ENCODE results near the gene ILKAP. TPM values are rescaled to one million over a fixed set of nuclear protein-coding genes. Genes with fewer than 3 reads are reported as not detected.

The ILKAP gene
- total RNA-seq, 1 experiment from 2014 or later = 41.5 TPM

- Histone ChIP-seq H3K27me3 (ENCODE audit: insufficient read depth, low read length) (peaks cover 13% of the 10 kb centered on the region; the same call in 1 of the 2 replicates), H2AFZ (ENCODE audit: low read length) (no peak overlapping the region), H4K20me1 (ENCODE audit: control insufficient read depth, insufficient read depth, insufficient read length) (no peaks in the 10 kb centered on the region), H2BK120ac (ENCODE audit: low read depth, low read length, poor library complexity, severe bottlenecking) (no peak overlapping the region), H3T11ph (ENCODE audit: low read length) (no peak overlapping the region), H3K79me1 (ENCODE audit: insufficient read depth, low read depth, low read length, poor library complexity, severe bottlenecking) (no peaks in the 10 kb centered on the region), H4K8ac (replicated peaks; ENCODE audit: insufficient read length, low read depth, low read length) (no peak overlapping the region), H3K23me2 (ENCODE audit: insufficient read length, low read depth, low read length, poor library complexity, severe bottlenecking) (peaks cover 10% of the 10 kb centered on the region), H3K56ac (ENCODE audit: insufficient read length, low read depth, low read length) (no peak overlapping the region), H3K4me1 (ENCODE audit: insufficient read depth, low read length) (no peaks in the 10 kb centered on the region), H4K91ac (ENCODE audit: insufficient read length, low read depth, low read length) (no peak overlapping the region), H2BK12ac (ENCODE audit: insufficient read length, low read depth, low read length) (no peak overlapping the region), H3K9me3 (ENCODE audit: control insufficient read depth, low read depth, low read length) (no peaks in the 10 kb centered on the region), H3K27ac (ENCODE audit: insufficient read length, low read depth, low read length) (no peak overlapping the region), H3K18ac (ENCODE audit: insufficient read length, low read depth, low read length) (no peak overlapping the region), H3K4ac (ENCODE audit: low read depth, low read length) (no peak overlapping the region), H3K79me2 (ENCODE audit: insufficient read depth, low read length) (no peaks in the 10 kb centered on the region), H2BK5ac (ENCODE audit: insufficient read length, low read length) (no peak overlapping the region), H2BK20ac (ENCODE audit: low read depth, low read length, poor library complexity, severe bottlenecking) (no peak overlapping the region), H2BK15ac (ENCODE audit: low read depth, low read length) (no peak overlapping the region), H3K14ac (ENCODE audit: insufficient read depth, low read length) (no peak overlapping the region), H3K9ac (ENCODE audit: extremely low read depth, insufficient read length, low read length) (no peak overlapping the region), H3K4me2 (ENCODE audit: insufficient read depth, insufficient read length, low read length) (peak overlapping the region; percentile 28), H3K23ac (ENCODE audit: insufficient read length, low read depth, low read length) (no peak overlapping the region), H2AK5ac (ENCODE audit: insufficient read length, low read length) (no peak overlapping the region), H4K5ac (ENCODE audit: insufficient read length, low read depth, low read length) (no peak overlapping the region)
- H3K27me3 Mint-ChIP-seq (ENCODE audit: low read depth) = peaks cover 46% of the 10 kb centered on the region
- no peak overlapping the region for H3K27ac Mint-ChIP-seq
- no peaks in the 10 kb centered on the region for H3K9me3 Mint-ChIP-seq
- no CpG with 5 or more reads among the region's 52 CpGs for WGBS (ENCODE audit: extremely low coverage, insufficient read length, low lambda C conversion rate)
- H3K4me3 Mint-ChIP-seq = peak overlapping the region; percentile 60 to 79
- H3K36me3 Mint-ChIP-seq (ENCODE audit: insufficient read depth in 1 of 3, low read depth in 3 of 3) = no peaks in the 10 kb centered on the region; a peak in 2 of 7 replicates
- DNase-seq = no peak
- H3K4me1 Mint-ChIP-seq = peaks cover 13 to 18% of the 10 kb centered on the region in 2 experiments
- no peak for TF ChIP-seq CTCF (conservative IDR thresholded peaks at IDR 0.05)
Measured at GRCh38 chr2:238159071-238159539, 44.4 kb downstream of the ILKAP start.

Measured in H9 (cell line).